T-helper 1 cell treated with Interleukin-12 subunit alpha and Interleukin-12 subunit beta and Interleukin-4 antibody, amounts not matched to agents 30 μg/mL and 1 μg/mL, for 36 hours (primary cell): ENCODE measurements around the gene ZNF584.

Source experiments
- H3K27ac Mint-ChIP-seq: one replicate; pipeline ENCODE4 v1.8.0; 2021; ENCODE audit warnings: mild to moderate bottlenecking, mixed read lengths
- H3K27me3 Mint-ChIP-seq: one replicate; pipeline ENCODE4 v1.8.0; 2021; ENCODE audit warnings: low read depth, mixed read lengths
- H3K36me3 Mint-ChIP-seq: one replicate; pipeline ENCODE4 v1.8.0; 2021; ENCODE audit warnings: low read depth, mixed read lengths
- H3K4me1 Mint-ChIP-seq: one replicate; pipeline ENCODE4 v1.8.0; 2021; ENCODE audit warnings: low read depth, mixed read lengths
- H3K4me3 Mint-ChIP-seq: one replicate; pipeline ENCODE4 v1.8.0; 2021; ENCODE audit warnings: mild to moderate bottlenecking, moderate library complexity, mixed read lengths
- H3K9me3 Mint-ChIP-seq: one replicate; pipeline ENCODE4 v1.8.0; 2021; ENCODE audit warnings: mixed read lengths

Gene ZNF584

DNA sequence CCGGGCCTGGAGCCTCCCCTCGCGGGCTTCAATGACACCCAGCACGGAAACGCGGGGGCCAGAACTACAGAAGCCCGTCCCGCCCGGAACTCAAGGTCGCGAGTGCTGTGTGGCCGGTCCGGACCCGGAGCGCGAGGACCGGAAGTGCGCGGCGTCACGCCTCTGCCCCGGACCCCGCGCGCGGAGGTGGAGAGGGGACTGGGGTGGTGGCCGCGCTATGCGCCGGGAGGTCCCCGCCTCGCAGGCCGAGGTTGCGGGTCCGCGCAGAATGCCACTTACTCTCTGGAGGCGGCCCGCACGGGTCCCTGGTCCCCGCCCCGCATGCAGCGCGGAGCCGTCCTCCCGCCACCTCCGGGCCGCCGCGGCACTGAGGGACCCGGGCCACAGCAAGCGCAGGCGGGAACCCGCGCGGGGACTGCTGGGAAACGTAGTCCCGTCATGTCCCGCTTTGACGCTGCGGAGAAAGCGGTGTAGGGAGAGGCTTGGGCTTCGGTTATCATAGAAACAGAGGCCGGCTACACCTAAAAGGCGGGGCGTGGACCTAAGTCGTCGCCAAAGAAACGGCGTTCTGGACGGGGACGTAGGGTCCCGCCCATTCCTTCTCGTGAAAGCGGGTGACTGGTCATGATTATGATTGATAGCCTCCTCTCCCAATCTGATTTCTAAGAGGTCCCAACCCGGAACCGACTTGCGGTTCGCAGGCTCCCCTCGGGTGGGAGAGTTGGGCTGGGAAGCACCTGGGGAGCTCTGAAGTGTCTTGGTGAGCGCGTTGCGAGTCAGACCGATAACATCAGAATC is 27.6 kb upstream of the ZNF584 start, which contains the start of gene ZNF837:
TSS of gene ZNF837 (minus strand) at position 369 of the 798 bp plus-strand sequence. CDS start 11,698 bp downstream, outside the sequence.
- Mint-ChIP-seq H3K27me3 (no peaks in the 10 kb centered on the region), H3K36me3 (no peaks in the 10 kb centered on the region), H3K4me1 (peaks cover 19% of the 10 kb centered on the region), H3K27ac (peak within 1 kb of the TSS; percentile 92), H3K4me3 (peak within 1 kb of the TSS; percentile 93), H3K9me3 (no peaks in the 10 kb centered on the region)

DNA sequence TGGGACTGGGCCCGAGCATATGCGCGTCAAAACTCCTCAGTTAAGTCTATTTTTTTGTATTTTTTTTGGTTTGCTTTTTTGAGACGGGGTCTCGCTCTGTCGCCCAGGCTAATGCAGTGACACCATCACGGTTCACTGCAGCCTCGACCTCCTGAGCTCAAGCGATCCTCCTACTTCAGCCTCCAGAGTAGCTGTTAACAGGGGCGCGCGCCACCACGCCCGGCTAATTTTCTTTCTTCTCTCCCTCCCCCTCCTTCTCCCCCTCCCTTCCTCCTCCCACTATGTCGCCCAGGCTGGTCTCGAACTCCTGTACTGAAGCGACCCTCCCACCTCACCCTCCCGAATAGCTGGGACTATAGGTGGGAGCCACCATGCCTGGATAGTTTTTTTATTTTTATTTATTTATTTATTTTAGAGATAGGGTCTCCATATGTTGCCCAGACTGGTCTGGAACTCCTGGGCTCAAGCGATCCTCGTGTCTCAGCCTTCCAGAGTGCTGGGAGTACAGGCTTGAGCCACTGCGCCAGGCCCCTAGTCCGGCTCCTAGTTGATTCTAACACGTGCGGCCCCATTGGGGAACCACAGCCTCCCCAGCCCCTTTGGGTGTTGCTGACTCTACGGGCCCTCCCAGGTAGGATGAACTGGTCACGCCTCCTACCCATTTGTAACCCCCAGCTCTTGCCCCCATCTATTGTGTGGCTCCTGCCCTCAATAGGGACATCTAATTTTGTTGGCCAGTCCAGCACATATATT is 26.8 kb upstream of the ZNF584 start:
- no peaks in the 10 kb centered on the region for H3K36me3 Mint-ChIP-seq
- H3K4me3 Mint-ChIP-seq = peak overlapping the region; percentile 88
- H3K27me3 Mint-ChIP-seq = no peaks in the 10 kb centered on the region
- H3K4me1 Mint-ChIP-seq = peaks cover 21% of the 10 kb centered on the region
- no peaks in the 10 kb centered on the region for H3K9me3 Mint-ChIP-seq
- H3K27ac Mint-ChIP-seq = peak overlapping the region; percentile 89

DNA sequence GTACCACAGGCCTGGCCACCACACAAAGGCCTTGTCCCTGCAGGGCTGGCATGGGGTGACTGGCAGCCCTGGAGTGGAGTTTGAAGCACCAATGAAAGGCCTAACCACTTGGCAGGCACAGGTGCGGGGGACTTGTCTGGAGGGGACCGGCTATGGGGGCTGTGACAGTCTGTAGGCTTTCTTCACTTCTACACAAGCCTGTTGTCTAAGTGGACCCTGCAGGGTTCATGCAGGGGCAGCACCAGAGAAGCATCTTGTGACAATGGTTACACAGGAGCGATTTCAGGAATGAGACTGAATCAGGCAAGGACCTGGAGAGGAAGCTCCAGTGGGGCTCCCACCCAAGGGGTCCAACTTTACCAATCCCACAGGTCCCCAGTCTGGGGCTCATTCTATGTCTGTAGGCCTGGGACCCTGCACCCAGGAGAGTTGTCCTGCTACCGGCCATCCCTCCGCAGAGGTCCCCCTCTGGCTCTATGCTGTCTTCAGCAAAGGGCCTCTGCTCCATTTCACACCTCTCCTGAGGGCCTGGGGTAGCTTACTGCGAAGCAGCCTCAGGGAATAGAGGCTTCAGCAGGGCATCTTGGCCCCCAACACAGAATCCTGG is 25.3 kb upstream of the ZNF584 start:
- Mint-ChIP-seq H3K27ac (no peak overlapping the region), H3K4me3 (no peak overlapping the region), H3K27me3 (no peaks in the 10 kb centered on the region), H3K4me1 (peaks cover 29% of the 10 kb centered on the region), H3K36me3 (peaks cover 9% of the 10 kb centered on the region), H3K9me3 (no peaks in the 10 kb centered on the region)

DNA sequence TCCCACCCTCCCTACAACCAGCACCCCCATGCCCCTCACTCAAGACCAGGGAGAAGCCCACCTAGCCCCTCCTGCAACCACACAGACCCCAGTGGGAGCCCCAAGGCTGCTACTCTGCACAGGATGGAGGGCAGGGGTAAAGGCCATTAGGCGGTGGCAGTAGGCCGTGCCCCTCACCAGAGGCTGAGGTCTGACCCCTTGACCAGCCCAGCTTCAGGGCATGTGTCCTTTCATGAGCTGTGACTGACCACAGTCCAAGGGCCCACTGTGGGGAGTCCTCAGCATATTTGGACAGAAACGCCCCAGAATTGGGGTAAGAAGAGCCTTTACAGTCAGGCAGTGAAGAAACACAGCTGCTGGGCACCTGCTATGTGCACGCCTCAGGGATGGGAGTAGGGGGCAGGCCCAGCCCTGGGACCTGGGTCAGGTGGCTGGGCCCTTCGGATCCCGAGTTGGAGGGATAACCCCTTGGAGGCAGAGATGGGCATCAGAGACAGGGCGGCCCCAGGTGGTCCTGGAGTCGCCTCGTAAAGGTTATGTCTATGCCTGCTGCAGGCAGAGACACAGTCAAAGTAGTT is 23.0 kb upstream of the ZNF584 start:
- Mint-ChIP-seq H3K9me3 (no peaks in the 10 kb centered on the region), H3K27ac (peak overlapping the region; percentile 94), H3K4me3 (peak overlapping the region; percentile 97), H3K27me3 (no peaks in the 10 kb centered on the region), H3K4me1 (peaks cover 30% of the 10 kb centered on the region), H3K36me3 (peaks cover 20% of the 10 kb centered on the region)

DNA sequence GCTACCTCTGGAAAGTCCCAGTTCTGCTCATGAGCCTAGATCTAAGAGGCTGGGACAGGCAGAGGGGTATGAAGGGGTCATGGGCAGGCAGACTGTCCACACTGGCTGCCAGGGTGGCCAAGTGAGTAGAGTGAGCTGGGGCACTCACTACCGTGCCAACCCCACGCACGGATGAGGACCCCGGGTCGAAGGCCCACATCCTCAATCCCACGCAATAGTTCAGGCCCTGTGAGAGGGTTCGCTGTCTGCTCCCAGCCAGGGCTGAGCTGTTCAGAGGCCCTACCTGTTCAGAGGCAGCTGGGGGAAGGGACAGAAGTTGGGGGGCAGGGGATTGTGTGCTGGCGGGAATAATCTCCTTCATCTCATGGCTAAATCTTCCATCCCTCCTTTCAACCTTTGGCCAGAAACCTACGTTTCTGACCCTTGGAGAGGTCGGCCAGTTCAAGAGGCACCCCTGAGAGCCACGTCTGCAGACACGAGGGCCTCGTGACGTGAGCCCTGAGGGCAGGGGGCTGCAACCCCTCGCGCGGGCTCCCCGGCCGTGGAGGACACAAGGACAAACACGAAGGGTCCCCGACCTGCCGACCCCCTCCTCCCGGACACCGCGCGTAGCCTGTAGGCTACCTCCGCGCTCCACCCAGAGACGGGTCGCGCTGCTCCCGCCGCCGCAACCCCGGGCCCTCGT is 22.4 kb upstream of the ZNF584 start:
- no peaks in the 10 kb centered on the region for H3K27me3 Mint-ChIP-seq
- peaks cover 25% of the 10 kb centered on the region for H3K36me3 Mint-ChIP-seq
- H3K27ac Mint-ChIP-seq = peak overlapping the region; percentile 94
- H3K4me3 Mint-ChIP-seq = peak overlapping the region; percentile 97
- H3K9me3 Mint-ChIP-seq = no peaks in the 10 kb centered on the region
- peaks cover 35% of the 10 kb centered on the region for H3K4me1 Mint-ChIP-seq

DNA sequence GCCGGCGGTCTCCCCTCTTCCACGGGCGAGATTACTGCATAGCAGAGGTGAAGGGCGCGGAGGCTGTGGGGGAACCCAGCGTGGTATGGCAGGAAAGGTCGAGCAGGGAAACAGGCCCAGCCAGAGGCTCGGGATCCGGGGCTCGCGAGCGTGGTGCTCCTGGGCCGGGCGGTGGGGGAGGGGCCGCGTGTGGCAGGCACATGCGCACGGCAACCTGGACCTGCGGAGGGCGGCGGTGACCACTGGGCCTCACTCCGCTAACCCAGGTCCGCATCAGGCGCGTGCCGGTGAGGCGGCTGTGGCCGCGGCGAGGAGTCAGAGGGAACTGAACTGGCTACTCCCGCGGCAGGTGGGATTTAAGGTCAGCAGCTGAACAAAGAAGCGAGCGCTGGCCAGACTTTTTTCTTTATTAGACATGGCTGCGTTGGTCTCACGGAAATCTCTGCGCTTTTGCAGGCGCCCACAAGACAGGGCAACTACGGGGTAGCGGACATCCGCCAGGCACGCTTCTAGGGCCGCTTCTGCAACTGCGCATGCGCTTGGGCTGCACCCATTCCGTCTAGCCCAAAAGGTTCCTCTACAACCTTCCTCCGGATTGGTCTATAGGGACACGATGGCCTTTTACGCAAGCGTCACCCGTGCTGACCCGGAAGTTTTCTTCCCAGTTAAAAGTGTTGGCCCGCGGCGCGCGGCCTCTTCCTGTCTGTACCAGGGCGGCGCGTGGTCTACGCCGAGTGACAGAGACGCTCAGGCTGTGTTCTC is 21.7 kb upstream of the ZNF584 start, which contains the start of gene RPS5:
TSS of gene RPS5 (plus strand) at position 694 of the 762 bp plus-strand sequence. CDS start 869 bp downstream, outside the sequence.
- H3K27me3 Mint-ChIP-seq = no peaks in the 10 kb centered on the region
- H3K4me1 Mint-ChIP-seq = peaks cover 36% of the 10 kb centered on the region

DNA sequence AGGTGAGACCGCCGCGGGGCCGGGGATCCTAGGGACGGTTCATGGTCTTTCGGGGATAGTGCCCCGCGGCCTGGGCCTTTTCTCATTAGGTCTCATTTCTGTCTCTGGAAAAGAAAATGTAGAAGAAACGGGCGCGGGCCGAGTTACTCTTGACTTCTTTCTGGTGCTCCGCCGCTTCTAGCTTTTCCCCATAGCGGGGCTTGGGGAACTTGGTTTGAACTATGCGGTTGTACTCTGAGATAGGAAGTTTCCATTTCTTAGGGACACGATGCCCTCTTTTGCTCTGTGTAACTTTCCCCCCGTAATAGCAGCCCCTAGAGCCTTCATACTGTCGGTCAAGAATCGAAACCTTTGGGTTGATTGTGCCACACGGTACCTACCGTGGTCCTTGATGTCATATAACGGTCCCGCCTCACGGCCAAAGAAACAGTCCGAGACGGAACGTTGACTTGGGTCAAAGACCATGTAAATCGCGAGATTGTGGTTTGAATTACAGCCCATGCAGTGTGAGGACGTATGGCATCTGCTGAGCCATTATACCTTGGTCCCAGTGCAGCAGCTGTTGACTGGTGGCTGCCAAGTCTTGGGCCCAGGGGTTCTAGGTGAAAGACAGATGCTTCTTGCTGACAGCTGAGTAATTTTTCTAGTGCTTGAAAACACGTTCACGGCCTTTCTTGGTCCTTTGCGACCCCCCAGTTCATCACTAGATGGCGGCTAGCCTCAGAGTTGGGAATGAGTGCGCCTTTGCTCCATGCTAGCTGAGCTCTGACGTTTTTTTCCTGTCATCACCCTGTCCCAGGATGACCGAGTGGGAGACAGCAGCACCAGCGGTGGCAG is 20.9 kb upstream of the ZNF584 start:
- Mint-ChIP-seq H3K27ac (peak overlapping the region; percentile 94), H3K36me3 (peaks cover 27% of the 10 kb centered on the region)

More for the DNA sequence above, 21.7 kb upstream of the ZNF584 start, which contains the start of gene RPS5:
- H3K36me3 Mint-ChIP-seq = peaks cover 25% of the 10 kb centered on the region
- H3K27ac Mint-ChIP-seq = peak within 1 kb of the TSS; percentile 94
- H3K9me3 Mint-ChIP-seq = no peaks in the 10 kb centered on the region
- H3K4me3 Mint-ChIP-seq = peak within 1 kb of the TSS; percentile 97

DNA sequence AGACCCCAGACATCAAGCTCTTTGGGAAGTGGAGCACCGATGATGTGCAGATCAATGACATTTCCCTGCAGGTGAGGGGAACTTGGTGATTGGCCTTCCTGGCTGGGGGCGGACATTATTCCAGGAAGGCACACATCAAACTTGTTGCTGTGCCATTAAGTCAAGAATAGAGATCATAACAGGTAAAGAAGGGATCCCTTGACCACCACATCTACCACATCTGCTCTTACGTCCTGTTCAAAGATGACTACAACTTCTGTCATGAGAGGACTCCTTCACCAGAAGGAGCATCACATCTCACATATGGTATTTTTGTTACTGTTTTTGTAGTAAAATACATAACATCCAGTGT is 20.3 kb upstream of the ZNF584 start:
- H3K4me1 Mint-ChIP-seq = peaks cover 32% of the 10 kb centered on the region
- H3K4me3 Mint-ChIP-seq = peak overlapping the region; percentile 97
- peaks cover 32% of the 10 kb centered on the region for H3K36me3 Mint-ChIP-seq
- no peaks in the 10 kb centered on the region for H3K27me3 Mint-ChIP-seq
- peak overlapping the region; percentile 94 for H3K27ac Mint-ChIP-seq
- H3K9me3 Mint-ChIP-seq = no peaks in the 10 kb centered on the region

More for the DNA sequence above, 20.9 kb upstream of the ZNF584 start:
- peak overlapping the region; percentile 97 for H3K4me3 Mint-ChIP-seq
- H3K4me1 Mint-ChIP-seq = peaks cover 32% of the 10 kb centered on the region
- H3K9me3 Mint-ChIP-seq = no peaks in the 10 kb centered on the region
- no peaks in the 10 kb centered on the region for H3K27me3 Mint-ChIP-seq

DNA sequence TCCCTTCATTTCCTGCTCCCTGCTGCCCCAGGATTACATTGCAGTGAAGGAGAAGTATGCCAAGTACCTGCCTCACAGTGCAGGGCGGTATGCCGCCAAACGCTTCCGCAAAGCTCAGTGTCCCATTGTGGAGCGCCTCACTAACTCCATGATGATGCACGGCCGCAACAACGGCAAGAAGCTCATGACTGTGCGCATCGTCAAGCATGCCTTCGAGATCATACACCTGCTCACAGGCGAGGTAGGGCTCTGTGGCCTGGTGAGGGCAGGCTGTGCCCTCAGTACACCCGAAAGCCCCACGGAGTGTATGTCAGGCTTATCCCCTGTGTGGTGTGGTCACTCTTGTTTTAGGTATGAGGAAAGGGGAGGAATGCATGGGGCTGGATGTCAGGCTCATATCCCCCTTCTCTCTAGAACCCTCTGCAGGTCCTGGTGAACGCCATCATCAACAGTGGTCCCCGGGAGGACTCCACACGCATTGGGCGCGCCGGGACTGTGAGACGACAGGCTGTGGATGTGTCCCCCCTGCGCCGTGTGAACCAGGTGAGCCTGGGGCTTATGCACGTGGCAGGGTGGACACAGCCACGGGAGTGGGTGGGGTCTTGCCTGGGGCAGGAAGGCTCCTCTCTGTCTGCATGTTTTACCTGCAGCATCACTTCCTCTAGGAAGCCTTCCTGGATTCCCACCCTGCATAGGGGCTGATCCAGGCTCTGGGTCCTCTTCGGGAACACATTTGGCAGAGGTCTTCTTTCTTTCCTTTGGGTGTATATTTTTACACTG is 15.3 kb upstream of the ZNF584 start:
- no peak overlapping the region for H3K4me3 Mint-ChIP-seq
- H3K27ac Mint-ChIP-seq = no peak overlapping the region
- peaks cover 9% of the 10 kb centered on the region for H3K27me3 Mint-ChIP-seq
- H3K9me3 Mint-ChIP-seq = no peaks in the 10 kb centered on the region
- peaks cover 41% of the 10 kb centered on the region for H3K36me3 Mint-ChIP-seq
- H3K4me1 Mint-ChIP-seq = peaks cover 17% of the 10 kb centered on the region

DNA sequence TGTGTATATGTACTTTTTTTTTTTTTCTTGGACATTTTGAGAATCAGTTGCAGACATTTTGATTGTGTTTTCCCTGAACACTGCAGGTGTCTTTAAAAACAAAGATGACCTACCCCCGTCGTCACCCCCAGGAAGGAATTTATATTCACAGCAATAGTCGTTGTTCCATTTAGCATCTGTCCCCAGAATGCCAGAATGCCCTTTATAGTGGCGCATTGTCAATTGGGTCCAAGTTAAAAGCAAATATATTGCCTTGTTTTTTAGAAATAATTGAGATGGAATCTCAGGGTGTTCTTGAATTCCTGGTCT is 14.8 kb upstream of the ZNF584 start:
- Mint-ChIP-seq H3K27ac (no peak overlapping the region), H3K9me3 (no peaks in the 10 kb centered on the region), H3K4me1 (peaks cover 14% of the 10 kb centered on the region), H3K36me3 (peaks cover 39% of the 10 kb centered on the region), H3K27me3 (peaks cover 9% of the 10 kb centered on the region), H3K4me3 (no peak overlapping the region)

DNA sequence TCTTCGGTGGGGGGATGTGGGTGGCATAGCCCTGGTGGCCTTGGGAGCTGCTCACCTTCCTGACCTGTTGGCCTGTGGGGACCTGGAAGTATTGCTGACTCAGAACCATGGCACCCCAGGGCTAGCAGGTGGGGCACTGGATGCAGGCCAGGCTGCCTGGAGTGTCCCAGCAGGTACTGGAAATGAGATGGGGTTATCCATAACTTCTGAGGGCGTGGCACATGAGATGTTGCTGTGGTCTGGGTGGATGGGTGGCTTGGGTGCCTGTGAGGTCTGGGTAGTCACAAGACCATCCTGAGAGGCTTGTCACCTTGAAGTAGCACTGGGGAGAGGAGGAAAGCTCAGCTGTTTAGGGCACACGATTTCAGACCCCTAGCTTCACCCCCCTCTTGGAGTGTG is 13.6 kb upstream of the ZNF584 start:
- H3K27ac Mint-ChIP-seq = no peak overlapping the region
- peaks cover 9% of the 10 kb centered on the region for H3K27me3 Mint-ChIP-seq
- H3K9me3 Mint-ChIP-seq = no peaks in the 10 kb centered on the region
- H3K36me3 Mint-ChIP-seq = peaks cover 32% of the 10 kb centered on the region
- peaks cover 8% of the 10 kb centered on the region for H3K4me1 Mint-ChIP-seq
- H3K4me3 Mint-ChIP-seq = no peak overlapping the region

DNA sequence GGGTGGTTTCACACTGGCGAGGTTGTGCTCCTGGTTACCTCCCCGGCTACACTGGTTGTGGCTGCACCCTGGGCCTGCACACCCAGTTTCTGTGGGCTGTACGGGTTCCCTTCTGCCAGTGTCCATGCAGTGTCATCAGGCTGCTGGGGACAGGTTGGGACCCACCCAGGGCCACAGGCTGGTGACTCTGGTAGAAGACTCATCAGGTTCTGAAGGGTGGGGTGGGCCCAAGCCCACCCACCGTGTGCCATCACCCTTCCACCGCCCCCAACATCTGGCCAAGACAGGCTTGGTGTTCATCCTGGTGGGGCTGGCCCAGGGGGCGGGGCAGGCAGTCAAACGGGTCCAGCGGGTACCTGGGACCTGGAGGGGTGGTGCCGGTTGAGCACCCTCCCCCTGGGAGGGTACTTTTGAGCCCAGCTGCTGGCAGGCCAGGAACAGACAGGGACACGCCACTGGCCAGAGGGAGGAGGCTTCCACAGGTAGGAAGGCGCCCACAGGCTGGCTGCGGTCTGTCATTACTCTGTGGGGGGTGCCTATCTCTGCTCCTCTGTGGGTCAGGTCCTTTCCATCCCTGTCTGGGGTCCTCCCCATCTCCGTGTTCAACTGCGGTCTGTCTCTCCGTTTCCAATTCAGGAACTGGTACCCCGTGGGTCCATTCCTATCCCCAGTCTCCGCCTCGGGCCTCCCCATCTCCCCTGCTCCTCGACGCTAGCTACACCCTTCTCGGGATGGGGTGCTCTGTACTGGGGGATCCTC is 13.1 kb upstream of the ZNF584 start, which contains the start of gene RNF225:
TSS of gene RNF225 (plus strand) at position 437 of the 759 bp plus-strand sequence. CDS start 434 bp downstream, outside the sequence.
- Mint-ChIP-seq H3K27ac (no peak within 1 kb of the TSS), H3K9me3 (no peaks in the 10 kb centered on the region), H3K27me3 (peaks cover 9% of the 10 kb centered on the region), H3K4me1 (peaks cover 9% of the 10 kb centered on the region), H3K36me3 (peaks cover 30% of the 10 kb centered on the region), H3K4me3 (no peak within 1 kb of the TSS)
